HCT116 (cell line): Measurements from ENCODE around the gene FKBP15. TPM values are rescaled to one million over a fixed set of nuclear protein-coding genes. Genes with fewer than 3 reads are reported as not detected.

Experiments used
- ATAC-seq: fragments of 200-7000 bp; cut with Tn5 transposase; 2 replicates; pipeline ENCODE4 v1.9.1; 2020; ENCODE audit warnings: mild to moderate bottlenecking, moderate library complexity
- BruUV-seq: library from RNA; stranded (reverse); fragments of 400-500 nt; replicated peaks from 2 replicates; lab custom pipeline; 2021; lab: Mats Ljungman, UMichigan
- CTCF ChIA-PET: fragments of 300-600 bp; sonication (Branson Sonifier 250); formaldehyde crosslinking; loops from one replicate; lab custom pipeline; 2021; ENCODE audit warnings: antibody characterized with exemption; lab: Charles Lee
- POLR2A ChIA-PET: fragments of 300-600, 350-600 bp; sonication (Branson Sonifier 250); formaldehyde crosslinking; loops from one replicate; lab custom pipeline; 2021; ENCODE audit warnings: antibody characterized with exemption; lab: Charles Lee
- RAD21 ChIA-PET, 2 experiments: fragments of 300-600 bp; sonication (Branson Sonifier 250); formaldehyde crosslinking; loops; one replicate each; lab custom pipeline; 2023; ENCODE audit warnings: low total read pairs in 2 of 2; ENCODE audit not compliant: uncharacterized antibody in 2 of 2, unreplicated experiment in 2 of 2, low non-redundant PET in 1 of 2; lab: Charles Lee
- DNase-seq: peaks from one replicate; pipeline ENCODE4 v3.0.0-alpha.2; 2010; ENCODE audit warnings: low read depth, low spot score
- H2AFZ ChIP-seq: fragments of 200-600 bp; shearing (Covaris generic), sonication (generic); 2 replicates; pipeline ENCODE4 v1.6.1; 2017; ENCODE audit warnings: low read depth, mixed run types, mixed read lengths, antibody characterized with exemption, low read length; ENCODE audit not compliant: poor library complexity, severe bottlenecking
- H3K27ac ChIP-seq: 2 replicates; pipeline ENCODE4 v1.5.1; 2012; ENCODE audit warnings: low read depth, low read length
- H3K27me3 ChIP-seq: fragments of 200-600 bp; sonication (generic); 2 replicates; pipeline ENCODE4 v1.6.1; 2016; ENCODE audit warnings: mixed run types, low read length, mixed read lengths; ENCODE audit not compliant: insufficient read depth
- H3K36me3 ChIP-seq, 2 experiments: fragments of 200-500 bp in 1 of 2; fragments of 200-600 bp in 1 of 2; sonication (Bioruptor generic) in 1 of 2; sonication (generic) in 1 of 2; 2 replicates each; pipeline versions ENCODE4 v1.5.1 to v1.6.1; 2014 to 2016; ENCODE audit warnings: low read length in 2 of 2, inconsistent platforms in 1 of 2, mixed read lengths in 1 of 2, mixed run types in 1 of 2; ENCODE audit not compliant: insufficient read depth in 2 of 2, control insufficient read depth in 1 of 2
- H3K4me1 ChIP-seq, 2 experiments: fragments of 200-600 bp in 1 of 2; sonication (generic) in 1 of 2; 2 replicates each; pipeline versions ENCODE4 v1.5.1 to v1.6.1; 2012 to 2017; ENCODE audit warnings: low read length in 2 of 2, inconsistent platforms in 1 of 2, mild to moderate bottlenecking in 1 of 2, mixed read lengths in 1 of 2, mixed run types in 1 of 2, moderate library complexity in 1 of 2; ENCODE audit not compliant: insufficient read depth in 2 of 2, control insufficient read depth in 1 of 2
- H3K4me2 ChIP-seq: fragments of 200-600 bp; sonication (generic); 2 replicates; pipeline ENCODE4 v1.6.1; 2017; ENCODE audit warnings: mixed run types, low read length, mixed read lengths
- H3K4me3 ChIP-seq, 2 experiments: fragments of 200-600 bp in 1 of 2; sonication (generic) in 1 of 2; replicated peaks in 1 of 2; 2 replicates each; pipeline ENCODE4 v1.5.1; 2011 to 2016; ENCODE audit warnings: low read length in 2 of 2, control low read depth in 1 of 2, low read depth in 1 of 2, mild to moderate bottlenecking in 1 of 2, mixed read lengths in 1 of 2, mixed run types in 1 of 2
- H3K79me2 ChIP-seq: fragments of 200-600 bp; sonication (generic); 2 replicates; pipeline ENCODE4 v1.6.1; 2017; ENCODE audit warnings: mild to moderate bottlenecking, mixed run types, low read length, moderate library complexity, mixed read lengths; ENCODE audit not compliant: insufficient read depth
- H3K9ac ChIP-seq: fragments of 200-600 bp; sonication (generic); 2 replicates; pipeline ENCODE4 v1.6.1; 2016; ENCODE audit warnings: low read length, mixed read lengths
- H3K9me2 ChIP-seq: fragments of 200-600 bp; sonication (generic), shearing (Covaris generic); 2 replicates; pipeline ENCODE4 v1.6.1; 2017; ENCODE audit warnings: mixed run types, mild to moderate bottlenecking, moderate library complexity; ENCODE audit not compliant: insufficient read depth
- H3K9me3 ChIP-seq, 2 experiments: fragments of 200-500 bp in 1 of 2; fragments of 200-600 bp in 1 of 2; sonication (Bioruptor generic) in 1 of 2; sonication (generic) in 1 of 2; 2 replicates each; pipeline ENCODE4 v1.6.1; 2014 to 2017; ENCODE audit warnings: low read length in 2 of 2, mixed read lengths in 2 of 2, inconsistent platforms in 1 of 2, low read depth in 1 of 2, mild to moderate bottlenecking in 1 of 2, mixed run types in 1 of 2, moderate library complexity in 1 of 2; ENCODE audit not compliant: control insufficient read depth in 1 of 2, insufficient read depth in 1 of 2
- H4K20me1 ChIP-seq: fragments of 200-600 bp; sonication (generic), shearing (Covaris generic); 2 replicates; pipeline ENCODE4 v1.6.1; 2017; ENCODE audit warnings: mixed run types, mild to moderate bottlenecking, moderate library complexity; ENCODE audit not compliant: insufficient read depth
- CBX3 ChIP-seq: IDR thresholded peaks from 2 replicates; pipeline ENCODE4 v1.6.1; 2012; ENCODE audit warnings: low read depth
- CEBPB ChIP-seq: IDR thresholded peaks from 2 replicates; pipeline ENCODE4 v1.6.1; 2012; ENCODE audit warnings: low read depth
- CTCF ChIP-seq, 3 experiments: fragments of 200-600 bp in 1 of 3; sonication (generic) in 1 of 3; IDR thresholded peaks in 2 of 3; conservative IDR thresholded peaks in 1 of 3; 2 replicates each; pipeline ENCODE4 v1.5.1; 2012 to 2017; ENCODE audit warnings: low read depth in 2 of 3, low read length in 2 of 3, antibody characterized with exemption in 1 of 3, borderline replicate concordance in 1 of 3, control low read depth in 1 of 3, mild to moderate bottlenecking in 1 of 3, mixed read lengths in 1 of 3, mixed run types in 1 of 3, moderate library complexity in 1 of 3; ENCODE audit not compliant: insufficient read depth in 1 of 3
- EGR1 ChIP-seq: IDR thresholded peaks from 2 replicates; pipeline ENCODE4 v1.6.1; 2012; ENCODE audit warnings: low read depth
- ELF1 ChIP-seq: IDR thresholded peaks from 2 replicates; pipeline ENCODE4 v1.6.1; 2012; ENCODE audit warnings: low read depth, borderline replicate concordance
- EZH2 ChIP-seq: fragments of 200-600 bp; sonication (generic); IDR thresholded peaks from 2 replicates; pipeline ENCODE4 v1.6.1; 2017; ENCODE audit warnings: antibody characterized with exemption, mixed run types
- EZH2phosphoT487 ChIP-seq: fragments of 200-600 bp; IDR thresholded peaks from 2 replicates; pipeline ENCODE4 v1.6.1; 2018; ENCODE audit warnings: antibody characterized with exemption, borderline replicate concordance
- FOSL1 ChIP-seq: IDR thresholded peaks from 2 replicates; pipeline ENCODE4 v1.6.1; 2012; ENCODE audit warnings: low read depth
- JUND ChIP-seq: IDR thresholded peaks from 2 replicates; pipeline ENCODE4 v1.6.1; 2012
- POLR2A ChIP-seq: IDR thresholded peaks from 2 replicates; pipeline ENCODE4 v1.7.0; 2011; ENCODE audit warnings: borderline replicate concordance; ENCODE audit not compliant: insufficient read depth, insufficient read length; ENCODE audit errors: extremely low read depth
- SIN3A ChIP-seq: IDR thresholded peaks from 2 replicates; pipeline ENCODE4 v1.6.1; 2012; ENCODE audit warnings: low read depth
- SP1 ChIP-seq: IDR thresholded peaks from 2 replicates; pipeline ENCODE4 v1.6.1; 2012; ENCODE audit warnings: low read depth
- SRF ChIP-seq: IDR thresholded peaks from 2 replicates; pipeline ENCODE4 v1.6.1; 2012; ENCODE audit warnings: low read depth
- TCF7L2 ChIP-seq: IDR thresholded peaks from 2 replicates; pipeline ENCODE4 v1.7.0; 2011; ENCODE audit warnings: borderline replicate concordance, inconsistent platforms; ENCODE audit not compliant: insufficient read depth, insufficient read length; ENCODE audit errors: extremely low read depth
- YY1 ChIP-seq: IDR thresholded peaks from 2 replicates; pipeline ENCODE4 v1.6.1; 2011; ENCODE audit warnings: low read length, low read depth, moderate library complexity, mild to moderate bottlenecking; ENCODE audit not compliant: insufficient replicate concordance; ENCODE audit errors: extremely low read depth
- ZFX ChIP-seq: fragments of 450-650 bp; IDR thresholded peaks from 2 replicates; pipeline ENCODE4 v1.6.1; 2017
- ZNF274 ChIP-seq: fragments of 200-500 bp; sonication (Bioruptor generic); IDR thresholded peaks from 2 replicates; pipeline ENCODE4 v1.6.1; 2014; ENCODE audit warnings: mild to moderate bottlenecking, low read depth, low read length, inconsistent platforms
- intact Hi-C: fragments of 100-400 bp; cut with micrococcal nuclease; formaldehyde crosslinking; loops from 2 replicates; pipeline ENCODE4 v1.10.0; 2022
- total RNA-seq: library from RNA; stranded (reverse); gene quantifications from one replicate; pipeline ENCODE4 v1.2.1, GENCODE V29; 2021; ENCODE audit not compliant: unreplicated experiment
- TF ChIP-seq, protein P1 (sequence below): IDR thresholded peaks from 2 replicates; pipeline ENCODE4 v1.6.1; 2012
- TF ChIP-seq, protein P2 (sequence below): IDR thresholded peaks from 2 replicates; pipeline ENCODE4 v1.6.1; 2012
- TF ChIP-seq, protein P3 (sequence below): IDR thresholded peaks from 2 replicates; pipeline ENCODE4 v1.6.1; 2012; ENCODE audit warnings: low read depth

The FKBP15 gene
- total RNA-seq, 1 experiment from 2014 or later: 13.8 TPM

GRCh38 chr9:113227436-113227835 is 6.4 kb upstream of the FKBP15 start:
- Histone ChIP-seq H3K9ac (no peak overlapping the region), H3K27ac (no peak overlapping the region), H3K79me2 (peaks cover 29% of the 10 kb centered on the region), H3K9me3 (no peaks in the 10 kb centered on the region), H3K4me3 (no peak overlapping the region), H3K4me2 (no peak overlapping the region), H3K9me2 (no peaks in the 10 kb centered on the region), H3K27me3 (no peaks in the 10 kb centered on the region), H4K20me1 (no peaks in the 10 kb centered on the region), H3K4me1 (peaks cover 2 to 5% of the 10 kb centered on the region in 2 experiments; a peak in 3 of 4 replicates), H2AFZ (no peak overlapping the region), H3K36me3 (no peaks in the 10 kb centered on the region)
- DNase-seq (no peak), ATAC-seq (no peak)
- RAD21 ChIA-PET: no interaction called here
- no TSS peak for BruUV-seq
- no peak for TF ChIP-seq EZH2
- TF ChIP-seq, protein P1, sequence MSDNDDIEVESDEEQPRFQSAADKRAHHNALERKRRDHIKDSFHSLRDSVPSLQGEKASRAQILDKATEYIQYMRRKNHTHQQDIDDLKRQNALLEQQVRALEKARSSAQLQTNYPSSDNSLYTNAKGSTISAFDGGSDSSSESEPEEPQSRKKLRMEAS: no peak
- no peak for TF ChIP-seq ELF1
- TF ChIP-seq CBX3: no peak
- no peak for TF ChIP-seq FOSL1
- TF ChIP-seq SRF: no peak
- no peak for TF ChIP-seq CEBPB
- no peak for TF ChIP-seq POLR2A
- TF ChIP-seq SIN3A: no peak
- TF ChIP-seq SP1: no peak
- no peak for TF ChIP-seq CTCF (IDR thresholded peaks at IDR 0.05 in 2 of 3, conservative IDR thresholded peaks at IDR 0.05 in 1 of 3; ENCODE audit: borderline replicate concordance in 1 of 3, insufficient read depth in 1 of 3, low read depth in 2 of 3, low read length in 2 of 3)
- TF ChIP-seq ZFX: no peak
- no peak for TF ChIP-seq ZNF274
- TF ChIP-seq, protein P2, sequence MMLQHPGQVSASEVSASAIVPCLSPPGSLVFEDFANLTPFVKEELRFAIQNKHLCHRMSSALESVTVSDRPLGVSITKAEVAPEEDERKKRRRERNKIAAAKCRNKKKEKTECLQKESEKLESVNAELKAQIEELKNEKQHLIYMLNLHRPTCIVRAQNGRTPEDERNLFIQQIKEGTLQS: no peak
- TF ChIP-seq, protein P3, sequence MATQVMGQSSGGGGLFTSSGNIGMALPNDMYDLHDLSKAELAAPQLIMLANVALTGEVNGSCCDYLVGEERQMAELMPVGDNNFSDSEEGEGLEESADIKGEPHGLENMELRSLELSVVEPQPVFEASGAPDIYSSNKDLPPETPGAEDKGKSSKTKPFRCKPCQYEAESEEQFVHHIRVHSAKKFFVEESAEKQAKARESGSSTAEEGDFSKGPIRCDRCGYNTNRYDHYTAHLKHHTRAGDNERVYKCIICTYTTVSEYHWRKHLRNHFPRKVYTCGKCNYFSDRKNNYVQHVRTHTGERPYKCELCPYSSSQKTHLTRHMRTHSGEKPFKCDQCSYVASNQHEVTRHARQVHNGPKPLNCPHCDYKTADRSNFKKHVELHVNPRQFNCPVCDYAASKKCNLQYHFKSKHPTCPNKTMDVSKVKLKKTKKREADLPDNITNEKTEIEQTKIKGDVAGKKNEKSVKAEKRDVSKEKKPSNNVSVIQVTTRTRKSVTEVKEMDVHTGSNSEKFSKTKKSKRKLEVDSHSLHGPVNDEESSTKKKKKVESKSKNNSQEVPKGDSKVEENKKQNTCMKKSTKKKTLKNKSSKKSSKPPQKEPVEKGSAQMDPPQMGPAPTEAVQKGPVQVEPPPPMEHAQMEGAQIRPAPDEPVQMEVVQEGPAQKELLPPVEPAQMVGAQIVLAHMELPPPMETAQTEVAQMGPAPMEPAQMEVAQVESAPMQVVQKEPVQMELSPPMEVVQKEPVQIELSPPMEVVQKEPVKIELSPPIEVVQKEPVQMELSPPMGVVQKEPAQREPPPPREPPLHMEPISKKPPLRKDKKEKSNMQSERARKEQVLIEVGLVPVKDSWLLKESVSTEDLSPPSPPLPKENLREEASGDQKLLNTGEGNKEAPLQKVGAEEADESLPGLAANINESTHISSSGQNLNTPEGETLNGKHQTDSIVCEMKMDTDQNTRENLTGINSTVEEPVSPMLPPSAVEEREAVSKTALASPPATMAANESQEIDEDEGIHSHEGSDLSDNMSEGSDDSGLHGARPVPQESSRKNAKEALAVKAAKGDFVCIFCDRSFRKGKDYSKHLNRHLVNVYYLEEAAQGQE: no peak
- TF ChIP-seq EGR1: no peak
- TF ChIP-seq TCF7L2: no peak
- TF ChIP-seq JUND: no peak
- no peak for TF ChIP-seq EZH2phosphoT487
- TF ChIP-seq YY1: no peak
- POLR2A ChIA-PET: no interaction called here
- intact Hi-C loops: no loop called here
- CTCF ChIA-PET: no interaction called here
